ENCODE data around the gene PICALM. TPM values are rescaled to one million over a fixed set of nuclear protein-coding genes. Genes with fewer than 3 reads are reported as not detected.

PICALM gene
- total RNA-seq, 4 donors from 2014 or later: 237 to 286 (median 263) TPM

- H3K4me3 ChIP-seq: no peak overlapping the region
- H3K27me3 ChIP-seq: no peaks in the 10 kb centered on the region
- H3K36me3 ChIP-seq: no peaks in the 10 kb centered on the region
- TF ChIP-seq, protein P1, sequence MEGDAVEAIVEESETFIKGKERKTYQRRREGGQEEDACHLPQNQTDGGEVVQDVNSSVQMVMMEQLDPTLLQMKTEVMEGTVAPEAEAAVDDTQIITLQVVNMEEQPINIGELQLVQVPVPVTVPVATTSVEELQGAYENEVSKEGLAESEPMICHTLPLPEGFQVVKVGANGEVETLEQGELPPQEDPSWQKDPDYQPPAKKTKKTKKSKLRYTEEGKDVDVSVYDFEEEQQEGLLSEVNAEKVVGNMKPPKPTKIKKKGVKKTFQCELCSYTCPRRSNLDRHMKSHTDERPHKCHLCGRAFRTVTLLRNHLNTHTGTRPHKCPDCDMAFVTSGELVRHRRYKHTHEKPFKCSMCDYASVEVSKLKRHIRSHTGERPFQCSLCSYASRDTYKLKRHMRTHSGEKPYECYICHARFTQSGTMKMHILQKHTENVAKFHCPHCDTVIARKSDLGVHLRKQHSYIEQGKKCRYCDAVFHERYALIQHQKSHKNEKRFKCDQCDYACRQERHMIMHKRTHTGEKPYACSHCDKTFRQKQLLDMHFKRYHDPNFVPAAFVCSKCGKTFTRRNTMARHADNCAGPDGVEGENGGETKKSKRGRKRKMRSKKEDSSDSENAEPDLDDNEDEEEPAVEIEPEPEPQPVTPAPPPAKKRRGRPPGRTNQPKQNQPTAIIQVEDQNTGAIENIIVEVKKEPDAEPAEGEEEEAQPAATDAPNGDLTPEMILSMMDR (IDR thresholded peaks at IDR 0.05): peak; percentile 63 to 87 (median 80)
- TF ChIP-seq POLR2A (IDR thresholded peaks at IDR 0.05): no peak
- ATAC-seq: peak; percentile 60
- H3K27ac ChIP-seq: no peak overlapping the region
- H3K4me1 ChIP-seq: peaks cover 0 to 8% (median 6%) of the 10 kb centered on the region in 3 donors
- 21 to 28% methylated on average over 2 to 5 of the region's 6 CpGs for WGBS, 2 donors (ENCODE audit: low coverage in 1 of 2)
- H3K9me3 ChIP-seq: no peaks in the 10 kb centered on the region
These were observed 127.4 kb downstream of the PICALM start for GRCh38 chr11:85941380-85941973.

DNA sequence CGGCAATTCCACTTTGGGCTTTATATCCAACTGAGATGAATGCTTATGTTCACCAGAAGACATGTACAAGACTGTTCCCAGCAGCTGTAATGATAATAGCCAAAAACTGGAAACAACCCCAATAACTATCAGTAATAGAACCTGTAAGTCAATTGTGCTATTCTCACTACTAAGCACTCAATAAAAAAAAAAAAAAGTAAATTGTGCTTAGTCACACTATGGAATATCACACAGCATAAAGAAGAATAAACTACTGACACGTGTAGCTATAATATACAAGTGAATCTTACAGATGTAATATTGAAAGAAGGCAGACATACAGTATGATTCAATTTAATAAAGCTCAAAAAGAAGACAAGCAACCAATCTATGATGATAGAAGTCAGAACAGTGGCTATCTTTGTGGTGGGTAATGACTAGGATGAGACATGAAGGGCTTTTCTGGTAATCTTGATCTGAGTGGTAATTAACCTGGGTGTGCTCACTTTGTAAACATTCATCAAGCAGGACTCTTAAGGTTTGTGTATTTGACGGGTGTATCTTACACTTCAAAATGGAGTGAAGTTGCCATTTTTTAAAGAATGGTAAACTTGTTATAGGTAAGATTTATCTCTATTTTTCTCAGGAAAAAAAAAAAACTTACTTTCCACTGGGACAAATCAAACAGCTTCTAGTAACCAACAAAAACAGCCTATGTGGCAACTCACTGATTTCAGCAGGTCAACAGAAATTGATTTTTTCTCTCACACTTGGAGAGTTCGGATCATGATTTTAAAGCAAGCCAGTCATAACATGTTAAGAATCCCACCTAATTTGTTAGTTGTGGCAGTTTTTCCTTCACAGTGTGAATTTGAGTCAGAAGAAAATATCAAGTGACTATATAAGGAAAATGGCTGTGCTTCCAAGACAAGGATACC lies 129.5 kb downstream of the PICALM start:
- no peak for ATAC-seq
- WGBS, 2 donors (ENCODE audit: low coverage in 1 of 2): 65 to 85% methylated on average over 4 of the region's 4 CpGs
- Histone ChIP-seq H3K27ac (no peak overlapping the region), H3K9me3 (no peaks in the 10 kb centered on the region), H3K27me3 (peaks cover 6% of the 10 kb centered on the region), H3K36me3 (no peaks in the 10 kb centered on the region), H3K4me3 (no peak overlapping the region), H3K4me1 (no peaks in the 10 kb centered on the region)
- TF ChIP-seq EP300 (IDR thresholded peaks at IDR 0.05) (no peak), POLR2A (IDR thresholded peaks at IDR 0.05) (no peak), POLR2AphosphoS5 (IDR thresholded peaks at IDR 0.05) (no peak)
- TF ChIP-seq, protein P1 (IDR thresholded peaks at IDR 0.05): no peak

DNA sequence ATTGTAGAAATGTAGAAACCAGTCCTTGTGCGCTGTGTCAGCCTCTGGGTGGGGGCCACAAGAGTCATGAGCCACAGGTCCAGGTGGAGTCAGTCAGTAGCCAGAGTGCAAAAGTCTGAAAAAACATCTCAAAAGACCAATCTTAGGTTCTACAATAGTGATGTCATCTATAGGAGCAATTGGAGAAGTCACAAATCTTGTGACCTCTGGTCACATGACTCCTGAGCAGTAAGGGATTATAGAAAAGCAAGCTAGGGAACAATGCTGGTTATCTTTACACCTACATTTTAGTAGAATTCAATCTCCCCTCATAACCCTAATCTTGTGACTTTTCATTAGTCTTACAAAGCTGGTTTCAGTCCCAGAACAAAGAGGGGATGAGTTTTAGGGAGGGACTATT lies 131.0 kb downstream of the PICALM start:
- H3K4me3 ChIP-seq: no peak overlapping the region
- H3K27me3 ChIP-seq: peaks cover 6% of the 10 kb centered on the region
- TF ChIP-seq POLR2A (IDR thresholded peaks at IDR 0.05) (no peak), EP300 (IDR thresholded peaks at IDR 0.05) (no peak), POLR2AphosphoS5 (IDR thresholded peaks at IDR 0.05) (no peak)
- TF ChIP-seq, protein P1 (IDR thresholded peaks at IDR 0.05): no peak
- H3K27ac ChIP-seq: no peak overlapping the region
- no peak for ATAC-seq
- H3K36me3 ChIP-seq: no peaks in the 10 kb centered on the region
- H3K4me1 ChIP-seq: no peaks in the 10 kb centered on the region
- WGBS, 2 donors (ENCODE audit: low coverage in 1 of 2): 100% methylated on average over 1 of the region's 1 CpG; no CpG with 5 or more reads in 1 of the 2 donors
- no peaks in the 10 kb centered on the region for H3K9me3 ChIP-seq

GRCh38 chr11:85935751-85936150 lies 133.1 kb downstream of the PICALM start:
- Histone ChIP-seq H3K4me1 (no peaks in the 10 kb centered on the region), H3K36me3 (no peaks in the 10 kb centered on the region), H3K27me3 (peaks cover 6% of the 10 kb centered on the region), H3K9me3 (no peaks in the 10 kb centered on the region), H3K4me3 (no peak overlapping the region), H3K27ac (no peak overlapping the region)
- no peak for ATAC-seq
- 80 to 100% methylated on average over 1 to 2 of the region's 10 CpGs for WGBS, 2 donors (ENCODE audit: low coverage in 1 of 2)
- TF ChIP-seq POLR2AphosphoS5 (IDR thresholded peaks at IDR 0.05) (no peak), POLR2A (IDR thresholded peaks at IDR 0.05) (no peak), EP300 (IDR thresholded peaks at IDR 0.05) (no peak)
- TF ChIP-seq, protein P1 (IDR thresholded peaks at IDR 0.05): no peak

Measured in gastroesophageal sphincter (tissue), 4 donors.